ENCODE data around the gene ALG8.

Gene ALG8

DNA sequence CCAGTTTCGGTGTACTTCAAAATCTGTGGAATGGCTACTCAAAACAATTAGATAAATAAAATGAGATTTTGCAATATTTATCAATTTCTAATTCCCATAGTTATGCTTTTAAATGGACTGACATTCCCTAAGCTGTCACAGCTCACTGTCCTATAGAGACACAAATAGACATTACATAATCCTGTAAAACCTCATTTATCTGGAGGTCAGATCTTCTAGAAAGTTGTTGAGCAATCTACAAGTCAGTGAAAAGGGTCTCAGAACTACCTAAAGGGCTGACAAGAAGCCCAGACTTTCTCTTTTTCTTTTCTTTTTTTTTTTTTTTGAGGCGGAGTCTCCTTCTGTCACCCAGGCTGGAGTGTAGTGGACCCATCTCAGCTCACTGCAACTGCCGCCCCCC lies 12.0 kb downstream of the ALG8 start:
- Histone ChIP-seq H2AFZ (ENCODE audit: low read depth) (no peak overlapping the region), H3K4me2 (no peak overlapping the region), H3K27me3 (ENCODE audit: insufficient read depth, low read depth) (no peaks in the 10 kb centered on the region), H3K79me2 (ENCODE audit: insufficient read depth, low read depth) (no peaks in the 10 kb centered on the region), H3K4me1 (ENCODE audit: low read depth, poor library complexity, severe bottlenecking) (no peaks in the 10 kb centered on the region), H3K4me3 (IDR thresholded peaks at IDR 0.05; ENCODE audit: insufficient read depth, low read depth, low read length) (no peak overlapping the region), H3K9ac (no peak overlapping the region), H3K27ac (no peak overlapping the region), H4K20me1 (ENCODE audit: insufficient read depth) (no peaks in the 10 kb centered on the region), H3K36me3 (ENCODE audit: insufficient read depth) (peaks cover 6% of the 10 kb centered on the region; the same call in 1 of the 2 replicates)
- TF ChIP-seq, protein P1, sequence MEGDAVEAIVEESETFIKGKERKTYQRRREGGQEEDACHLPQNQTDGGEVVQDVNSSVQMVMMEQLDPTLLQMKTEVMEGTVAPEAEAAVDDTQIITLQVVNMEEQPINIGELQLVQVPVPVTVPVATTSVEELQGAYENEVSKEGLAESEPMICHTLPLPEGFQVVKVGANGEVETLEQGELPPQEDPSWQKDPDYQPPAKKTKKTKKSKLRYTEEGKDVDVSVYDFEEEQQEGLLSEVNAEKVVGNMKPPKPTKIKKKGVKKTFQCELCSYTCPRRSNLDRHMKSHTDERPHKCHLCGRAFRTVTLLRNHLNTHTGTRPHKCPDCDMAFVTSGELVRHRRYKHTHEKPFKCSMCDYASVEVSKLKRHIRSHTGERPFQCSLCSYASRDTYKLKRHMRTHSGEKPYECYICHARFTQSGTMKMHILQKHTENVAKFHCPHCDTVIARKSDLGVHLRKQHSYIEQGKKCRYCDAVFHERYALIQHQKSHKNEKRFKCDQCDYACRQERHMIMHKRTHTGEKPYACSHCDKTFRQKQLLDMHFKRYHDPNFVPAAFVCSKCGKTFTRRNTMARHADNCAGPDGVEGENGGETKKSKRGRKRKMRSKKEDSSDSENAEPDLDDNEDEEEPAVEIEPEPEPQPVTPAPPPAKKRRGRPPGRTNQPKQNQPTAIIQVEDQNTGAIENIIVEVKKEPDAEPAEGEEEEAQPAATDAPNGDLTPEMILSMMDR (conservative IDR thresholded peaks at IDR 0.05; ENCODE audit: low read depth, low read length), result no peak

DNA sequence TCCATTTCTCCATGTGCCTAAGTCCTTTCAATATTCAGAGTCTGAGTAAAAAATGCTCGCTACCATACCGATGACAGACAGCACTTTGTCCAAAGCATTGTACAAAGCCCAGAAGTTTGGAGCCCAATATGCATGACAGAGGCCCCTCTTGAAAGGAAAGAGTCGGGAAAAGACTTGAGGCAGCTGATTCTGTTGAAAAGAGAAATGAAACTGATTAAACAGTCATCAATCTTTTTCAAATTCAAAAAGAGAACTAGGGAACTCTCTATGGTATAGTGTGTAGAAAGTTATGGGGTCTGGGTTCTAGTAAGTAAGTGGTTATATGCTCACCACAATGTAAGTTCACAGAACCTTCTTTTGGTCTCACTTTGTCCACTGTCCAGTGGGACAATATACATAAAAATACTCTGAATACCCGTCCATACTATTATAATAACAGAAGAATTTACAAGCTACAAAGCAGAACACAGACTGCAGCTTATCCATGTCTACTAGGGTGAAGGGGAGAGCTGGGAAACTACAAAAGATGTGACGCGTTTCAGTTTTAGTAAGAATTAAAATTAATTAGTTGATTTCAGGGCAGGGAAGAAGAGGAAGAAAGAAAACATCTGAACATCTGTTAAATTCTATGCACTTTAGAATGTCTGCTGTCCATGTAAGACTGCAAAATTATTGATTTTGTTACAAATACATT lies 26.7 kb downstream of the ALG8 start:
- no peaks in the 10 kb centered on the region for H3K79me2 ChIP-seq (ENCODE audit: insufficient read depth, low read depth)
- TF ChIP-seq, protein P1 (conservative IDR thresholded peaks at IDR 0.05; ENCODE audit: low read depth, low read length), result no peak
- H3K4me2 ChIP-seq, result no peak overlapping the region
- no peaks in the 10 kb centered on the region for H3K36me3 ChIP-seq (ENCODE audit: insufficient read depth)
- H3K27ac ChIP-seq, result no peak overlapping the region
- H3K27me3 ChIP-seq (ENCODE audit: insufficient read depth, low read depth), result no peaks in the 10 kb centered on the region
- H3K4me3 ChIP-seq (IDR thresholded peaks at IDR 0.05; ENCODE audit: insufficient read depth, low read depth, low read length), result no peak overlapping the region
- no peaks in the 10 kb centered on the region for H3K4me1 ChIP-seq (ENCODE audit: low read depth, poor library complexity, severe bottlenecking)
- H2AFZ ChIP-seq (ENCODE audit: low read depth), result no peak overlapping the region
- no peaks in the 10 kb centered on the region for H4K20me1 ChIP-seq (ENCODE audit: insufficient read depth)
- no peak overlapping the region for H3K9ac ChIP-seq

DNA sequence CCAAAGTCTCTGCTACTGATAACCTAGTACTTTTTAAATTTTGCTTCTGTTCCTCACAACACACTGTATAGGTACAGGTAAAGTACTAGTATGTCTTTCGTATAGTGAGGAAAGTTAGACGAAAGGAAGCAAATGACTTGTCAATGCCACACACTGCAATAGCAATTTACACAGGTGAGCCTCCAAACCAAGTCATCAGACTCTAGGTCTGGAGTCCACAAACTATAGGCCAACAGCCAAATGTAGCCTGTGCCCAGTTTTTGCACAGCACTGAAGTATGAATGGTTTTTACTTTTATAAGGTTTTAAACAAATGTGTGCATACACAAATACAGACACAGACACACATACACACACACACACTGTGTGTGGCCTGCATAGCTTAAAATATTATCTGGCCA lies 28.1 kb downstream of the ALG8 start:
- Histone ChIP-seq H3K27me3 (ENCODE audit: insufficient read depth, low read depth) (no peaks in the 10 kb centered on the region), H3K4me1 (ENCODE audit: low read depth, poor library complexity, severe bottlenecking) (no peaks in the 10 kb centered on the region), H3K36me3 (ENCODE audit: insufficient read depth) (no peaks in the 10 kb centered on the region), H3K27ac (no peak overlapping the region), H2AFZ (ENCODE audit: low read depth) (no peak overlapping the region), H3K4me2 (no peak overlapping the region), H4K20me1 (ENCODE audit: insufficient read depth) (no peaks in the 10 kb centered on the region), H3K79me2 (ENCODE audit: insufficient read depth, low read depth) (no peaks in the 10 kb centered on the region), H3K9ac (no peak overlapping the region), H3K4me3 (IDR thresholded peaks at IDR 0.05; ENCODE audit: insufficient read depth, low read depth, low read length) (no peak overlapping the region)
- TF ChIP-seq, protein P1 (conservative IDR thresholded peaks at IDR 0.05; ENCODE audit: low read depth, low read length), result no peak

DNA sequence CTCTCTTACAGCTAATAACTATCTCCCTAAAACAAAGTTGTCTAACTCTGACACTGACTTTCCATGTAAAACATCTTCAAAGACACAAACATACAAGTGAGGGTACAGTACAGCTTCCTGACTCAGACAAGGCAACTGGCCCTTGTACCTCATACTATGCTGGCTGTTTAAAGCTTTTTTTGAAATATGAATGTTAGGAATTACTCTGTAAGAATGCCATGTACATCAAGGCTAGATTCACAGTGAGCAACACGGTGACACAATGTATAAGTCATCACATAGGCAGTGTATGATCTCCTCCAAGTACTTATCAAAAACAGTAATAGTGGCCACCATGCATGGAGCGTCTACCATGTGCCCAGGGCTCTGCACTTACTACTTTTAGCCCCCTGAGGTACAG lies 28.6 kb downstream of the ALG8 start:
- no peak overlapping the region for H3K27ac ChIP-seq
- no peak overlapping the region for H2AFZ ChIP-seq (ENCODE audit: low read depth)
- H3K9ac ChIP-seq, result no peak overlapping the region
- H3K4me2 ChIP-seq, result no peak overlapping the region
- no peaks in the 10 kb centered on the region for H3K4me1 ChIP-seq (ENCODE audit: low read depth, poor library complexity, severe bottlenecking)
- H3K27me3 ChIP-seq (ENCODE audit: insufficient read depth, low read depth), result no peaks in the 10 kb centered on the region
- H3K36me3 ChIP-seq (ENCODE audit: insufficient read depth), result no peaks in the 10 kb centered on the region
- no peak overlapping the region for H3K4me3 ChIP-seq (IDR thresholded peaks at IDR 0.05; ENCODE audit: insufficient read depth, low read depth, low read length)
- TF ChIP-seq, protein P1 (conservative IDR thresholded peaks at IDR 0.05; ENCODE audit: low read depth, low read length), result no peak
- no peaks in the 10 kb centered on the region for H3K79me2 ChIP-seq (ENCODE audit: insufficient read depth, low read depth)
- H4K20me1 ChIP-seq (ENCODE audit: insufficient read depth), result no peaks in the 10 kb centered on the region

Data from KMS-11 (cell line).